KBM-7 (cell line): Measurements from ENCODE around the gene ANKS3.

Experiments used
- DNase-seq: peaks from one replicate; pipeline ENCODE4 v3.0.0-alpha.2; 2015
- in situ Hi-C: fragments of 300-500 bp; cut with MboI; formaldehyde crosslinking; loops from 2 replicates; pipeline ENCODE4 v1.14.3; 2020; ENCODE audit warnings: low sequenced_read_pairs, low pct_unique_long_range_greater_than_20kb, mixed read lengths

ANKS3 gene

GRCh38 chr16:4679850-4680636 lies 54.0 kb downstream of the ANKS3 start:
- no peak for DNase-seq
- in situ Hi-C loops = no loop called here

- in situ Hi-C loops = no loop called here
These were observed 54.8 kb downstream of the ANKS3 start for GRCh38 chr16:4679156-4679849.

GRCh38 chr16:4678596-4678995 lies 55.5 kb downstream of the ANKS3 start:
- no peak for DNase-seq
- in situ Hi-C loops = no loop called here

More at GRCh38 chr16:4679156-4679849, 54.8 kb downstream of the ANKS3 start:
- DNase-seq = no peak

- in situ Hi-C loops = no loop called here
- DNase-seq = no peak
These were observed 56.1 kb downstream of the ANKS3 start for GRCh38 chr16:4677994-4678393.

- DNase-seq = no peak
- in situ Hi-C loops = no loop called here
These were observed 56.7 kb downstream of the ANKS3 start for GRCh38 chr16:4677390-4677789.

GRCh38 chr16:4676831-4677230 lies 57.2 kb downstream of the ANKS3 start:
- in situ Hi-C loops = no loop called here
- DNase-seq = no peak

- in situ Hi-C loops = no loop called here
These were observed 57.9 kb downstream of the ANKS3 start for GRCh38 chr16:4675864-4676786.

GRCh38 chr16:4674926-4675530 lies 59.0 kb downstream of the ANKS3 start:
- in situ Hi-C loops = no loop called here
- no peak for DNase-seq

More at GRCh38 chr16:4675864-4676786, 57.9 kb downstream of the ANKS3 start:
- peak; percentile 70 for DNase-seq

- no peak for DNase-seq
- in situ Hi-C loops = no loop called here
These were observed 60.6 kb downstream of the ANKS3 start for GRCh38 chr16:4673387-4674046.

GRCh38 chr16:4668313-4668960 lies 65.6 kb downstream of the ANKS3 start:
- DNase-seq = no peak
- in situ Hi-C loops = no loop called here

- no peak for DNase-seq
- in situ Hi-C loops = no loop called here
These were observed 66.7 kb downstream of the ANKS3 start for GRCh38 chr16:4667203-4667963.

GRCh38 chr16:4666537-4667202 lies 67.4 kb downstream of the ANKS3 start:
- in situ Hi-C loops = no loop called here
- DNase-seq = no peak

GRCh38 chr16:4664538-4665418 lies 69.3 kb downstream of the ANKS3 start:
- in situ Hi-C loops = no loop called here
- DNase-seq = peak; percentile 89

GRCh38 chr16:4663777-4664465 lies 70.2 kb downstream of the ANKS3 start:
- in situ Hi-C loops = no loop called here
- DNase-seq = peak; percentile 91

GRCh38 chr16:4663465-4663776 lies 70.7 kb downstream of the ANKS3 start:
- in situ Hi-C loops = no loop called here
- no peak for DNase-seq

GRCh38 chr16:4661661-4662060 lies 72.4 kb downstream of the ANKS3 start:
- in situ Hi-C loops = no loop called here
- no peak for DNase-seq
